Stimulated activated CD4-positive, alpha-beta T cell treated with anti-CD3 and anti-CD28 coated beads, Interleukin-4, amount 100 ng/mL, for 48 hours (primary cell): ENCODE measurements around the gene RNF126.
"Not testable (repeated sequence)": the region's sequence is repeated elsewhere in the genome, so short reads cannot be mapped to it uniquely, and the experiment has no call there.

Experiments
- DNase-seq, 2 donors: peaks; one replicate each; pipeline ENCODE4 v3.0.0-alpha.2; 2020; ENCODE audit warnings: low read depth in 2 of 2

RNF126 gene

GRCh38 chr19:646779-647565 is 16.0 kb downstream of the RNF126 start:
- DNase-seq, result no peak

DNA sequence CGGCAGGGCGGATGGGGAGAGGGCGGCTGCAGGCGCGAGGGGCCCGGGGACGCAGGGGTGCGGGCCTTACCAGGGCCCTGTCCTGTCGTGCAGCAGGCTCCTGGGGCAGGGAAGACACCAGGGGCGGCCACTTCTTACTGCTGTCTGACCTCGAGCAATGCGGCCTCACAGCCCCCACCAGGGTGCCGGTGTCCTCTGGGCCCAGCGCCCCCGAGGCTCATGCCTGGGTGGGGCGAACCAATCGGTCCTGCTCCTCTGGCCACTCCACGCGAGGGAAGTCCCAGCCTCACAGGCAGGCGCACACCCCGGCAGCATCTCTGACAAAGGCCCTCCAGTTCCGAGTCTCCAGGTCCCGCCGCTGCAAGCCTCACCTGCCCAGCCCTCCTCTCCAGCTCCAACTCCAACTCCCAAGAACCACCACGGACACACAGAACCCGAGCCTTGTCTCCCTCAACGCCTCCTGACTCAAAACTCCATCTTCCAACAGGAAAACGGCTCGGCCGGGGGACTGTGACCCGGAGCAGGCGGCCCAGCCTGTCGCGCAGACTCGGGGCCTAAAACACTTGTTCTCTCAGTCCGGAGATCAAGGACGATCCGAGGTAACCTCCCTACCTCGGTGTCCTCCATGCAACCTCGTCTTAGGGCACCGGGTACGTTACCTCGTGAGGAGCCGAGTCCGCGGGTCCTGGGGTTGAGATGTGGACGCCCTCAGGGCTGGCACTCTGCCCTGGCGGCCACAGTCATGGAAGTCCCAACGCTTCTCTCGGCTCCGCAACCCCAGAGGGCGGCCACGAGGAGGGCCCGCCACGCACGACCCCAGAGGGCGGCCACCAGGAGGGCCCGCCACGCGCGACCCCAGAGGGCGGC is 16.9 kb downstream of the RNF126 start:
- no peak for DNase-seq

DNA sequence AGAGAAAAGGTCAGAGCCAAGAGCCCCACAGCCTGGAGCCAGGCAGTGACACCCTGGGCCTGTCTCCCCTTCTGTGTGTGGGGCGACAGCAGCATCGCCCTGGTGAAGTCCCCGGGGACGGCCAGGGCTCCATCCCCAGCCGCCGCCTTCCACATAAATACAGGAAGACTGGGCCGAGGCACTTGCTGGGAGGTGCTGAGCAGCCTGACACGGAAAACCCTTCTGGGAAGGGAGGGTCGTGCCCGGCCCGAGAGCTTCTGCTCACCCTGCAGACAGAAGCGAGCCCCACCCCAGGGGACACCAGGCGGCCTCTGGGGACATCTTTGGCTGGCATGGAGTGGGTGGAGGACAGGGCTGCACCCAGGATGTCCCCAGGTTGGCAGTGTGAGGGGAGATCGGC is 18.2 kb downstream of the RNF126 start:
- no peak for DNase-seq

DNA sequence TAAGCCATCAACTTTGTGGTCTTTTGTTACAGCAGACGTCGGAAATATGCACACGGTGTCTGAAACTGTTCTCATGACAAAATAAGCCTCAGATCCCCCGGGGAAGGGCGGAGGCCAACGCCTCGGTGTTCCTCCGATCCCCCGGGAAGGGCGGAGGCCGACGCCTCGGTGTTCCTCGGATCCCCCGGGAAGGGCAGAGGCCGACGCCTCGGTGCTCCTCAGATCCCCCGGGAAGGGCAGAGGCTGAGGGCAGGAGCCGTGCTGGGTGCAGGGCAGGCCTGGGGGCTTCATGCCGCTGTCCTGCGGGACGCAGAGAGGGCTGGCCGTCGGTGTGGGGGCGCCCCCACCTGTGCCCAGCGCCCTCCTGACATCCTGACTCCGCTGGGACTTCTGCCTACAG is 18.7 kb downstream of the RNF126 start:
- no peak for DNase-seq

DNA sequence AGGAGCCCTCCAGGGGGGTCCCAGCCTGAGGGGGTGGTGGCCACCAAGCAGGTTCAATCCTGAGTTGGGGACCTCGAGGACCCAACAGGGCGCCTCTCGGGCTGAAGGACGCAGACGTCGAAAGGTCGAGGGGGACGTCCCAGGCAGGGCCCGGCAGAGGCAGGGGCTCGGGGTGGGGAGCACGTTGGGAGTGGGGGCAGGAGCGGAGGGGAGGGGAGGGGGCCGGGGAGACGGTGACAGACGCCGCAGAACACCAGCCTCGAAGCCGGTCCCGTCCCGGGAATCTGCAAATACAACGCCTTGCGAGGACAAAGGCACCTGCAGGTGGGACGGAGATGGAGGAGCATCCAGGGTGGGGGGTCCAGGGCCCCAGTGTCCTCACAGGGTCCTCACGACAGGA is 19.3 kb downstream of the RNF126 start:
- DNase-seq, result no peak

- no peak for DNase-seq
Measured at GRCh38 chr19:642767-643727, 20.0 kb downstream of the RNF126 start.

DNA sequence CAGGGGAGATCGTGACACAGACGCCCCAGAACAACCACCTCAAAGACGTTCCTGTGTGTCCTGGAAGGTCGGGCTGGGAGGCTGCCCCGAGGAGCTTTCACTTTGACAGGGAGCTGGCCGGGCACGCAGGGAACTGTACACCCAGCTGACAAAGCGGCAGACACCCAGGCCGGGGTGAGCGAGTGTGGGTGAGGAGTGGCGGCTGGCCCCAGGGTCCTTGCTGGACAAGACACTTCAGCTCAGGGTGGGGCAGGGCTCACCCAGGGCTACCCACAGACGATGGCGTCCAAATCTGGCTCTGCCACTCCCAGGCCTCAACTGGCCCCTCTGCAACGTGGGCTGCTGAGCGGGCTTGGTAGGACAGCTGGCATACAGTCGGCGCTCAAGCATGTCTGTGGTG is 21.3 kb downstream of the RNF126 start:
- no peak for DNase-seq

DNA sequence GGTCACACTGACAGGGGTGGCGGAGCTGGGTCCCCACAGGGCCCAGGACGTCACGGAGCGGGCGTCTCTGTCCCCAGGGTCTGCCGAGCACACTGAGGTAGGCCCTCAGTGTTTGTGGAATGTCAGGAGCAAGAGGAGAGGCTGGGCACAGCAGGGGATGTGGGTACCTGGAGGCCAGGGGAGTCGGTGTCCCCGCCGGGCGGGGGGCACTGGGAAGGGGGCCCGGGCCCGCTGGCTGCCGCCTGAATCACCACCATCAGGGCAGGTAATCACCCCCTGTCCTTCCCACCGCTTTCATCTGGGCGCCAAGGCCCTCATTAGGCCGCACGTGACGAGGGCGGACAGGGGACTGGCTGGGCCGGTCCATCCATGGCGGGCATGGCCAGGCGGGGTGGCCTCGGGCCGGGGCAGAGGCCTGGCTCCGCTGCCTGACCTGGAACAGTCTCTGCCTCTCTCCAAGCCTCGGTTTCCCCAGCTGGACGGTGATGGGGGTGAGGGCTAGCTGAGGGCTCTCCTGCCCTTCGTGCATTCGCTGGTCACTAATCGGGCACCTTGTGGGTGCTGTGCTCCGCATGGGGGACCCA is 22.3 kb downstream of the RNF126 start:
- no peak for DNase-seq

DNA sequence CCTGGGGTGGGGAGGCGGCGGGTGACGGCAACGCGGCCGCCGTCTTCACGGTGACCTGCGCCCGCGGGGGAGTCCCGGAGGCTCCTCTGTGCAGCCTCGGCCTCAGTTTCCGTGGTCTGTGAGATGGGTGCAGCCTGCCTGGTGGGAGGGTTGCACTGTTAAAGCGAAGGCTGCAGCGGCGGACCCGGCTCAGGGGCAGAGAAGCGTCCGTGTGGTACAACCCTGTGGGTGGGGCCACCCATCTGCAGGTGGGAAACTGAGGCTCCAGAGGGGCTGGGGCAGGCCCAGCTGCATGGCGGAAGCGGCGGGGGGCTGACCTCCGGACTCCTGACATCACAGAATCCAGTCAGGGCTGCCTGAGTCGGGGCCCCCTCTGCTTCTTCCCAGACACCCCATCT is 22.9 kb downstream of the RNF126 start:
- DNase-seq, result no peak

GRCh38 chr19:639253-640160 is 23.5 kb downstream of the RNF126 start, which contains the start of gene FGF22:
Gene FGF22, plus strand, starts transcription at chr19:639879. Its CDS starts 47 bp downstream, at chr19:639926.
- DNase-seq, result peak; percentile 96 to 99

DNA sequence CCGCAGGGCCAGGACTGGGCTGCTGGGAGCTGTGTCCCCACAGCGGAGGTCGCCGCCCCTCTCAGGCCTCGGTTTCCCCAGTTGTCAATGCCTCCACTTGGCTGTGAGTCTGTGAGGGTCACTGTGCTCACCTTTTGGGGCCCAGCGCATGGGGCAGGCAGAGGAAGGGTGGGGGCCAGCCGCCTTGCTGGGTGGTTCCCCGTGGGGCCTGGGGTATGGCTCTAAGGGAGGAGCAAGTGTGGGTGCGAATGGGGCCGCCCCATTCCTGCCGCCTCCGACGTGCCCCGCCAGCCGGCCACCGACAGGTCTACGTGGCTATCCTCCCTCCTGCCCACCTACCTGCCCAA is 24.1 kb downstream of the RNF126 start:
- no peak for DNase-seq

DNA sequence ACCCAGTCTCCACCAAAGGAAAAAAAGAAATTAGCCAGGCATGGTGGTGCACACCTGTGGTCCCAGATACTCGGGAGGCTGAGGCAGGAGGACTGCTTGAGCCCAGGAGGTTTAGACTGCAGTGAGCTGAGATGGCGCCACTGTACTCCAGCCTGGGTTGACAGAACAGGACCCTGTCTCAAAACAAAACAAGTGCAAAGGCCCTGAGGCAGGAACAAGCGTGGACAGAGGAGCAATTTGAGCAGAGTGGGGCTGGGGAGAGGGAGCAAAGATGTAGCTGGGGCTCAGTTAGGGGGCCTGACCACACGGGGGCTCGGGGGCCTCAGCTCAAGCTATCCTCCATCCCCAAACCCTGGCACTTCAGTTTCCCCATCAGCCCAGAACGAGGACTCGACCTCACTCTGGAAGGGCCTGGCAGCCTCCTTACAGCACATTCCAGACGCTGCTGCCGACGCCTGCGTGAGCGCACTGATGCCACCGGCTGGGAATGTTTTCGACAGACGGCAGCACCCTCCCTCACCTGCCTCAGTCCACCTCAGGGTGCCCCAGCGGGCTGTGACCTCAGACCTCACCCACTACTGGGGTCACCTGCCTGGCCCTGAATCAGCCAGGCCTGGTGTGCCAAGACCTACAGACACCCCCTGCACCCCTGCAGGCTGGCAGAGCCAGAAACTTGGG is 27.9 kb downstream of the RNF126 start:
- DNase-seq, result no peak

GRCh38 chr19:633786-634639 is 29.0 kb downstream of the RNF126 start:
- no peak for DNase-seq

DNA sequence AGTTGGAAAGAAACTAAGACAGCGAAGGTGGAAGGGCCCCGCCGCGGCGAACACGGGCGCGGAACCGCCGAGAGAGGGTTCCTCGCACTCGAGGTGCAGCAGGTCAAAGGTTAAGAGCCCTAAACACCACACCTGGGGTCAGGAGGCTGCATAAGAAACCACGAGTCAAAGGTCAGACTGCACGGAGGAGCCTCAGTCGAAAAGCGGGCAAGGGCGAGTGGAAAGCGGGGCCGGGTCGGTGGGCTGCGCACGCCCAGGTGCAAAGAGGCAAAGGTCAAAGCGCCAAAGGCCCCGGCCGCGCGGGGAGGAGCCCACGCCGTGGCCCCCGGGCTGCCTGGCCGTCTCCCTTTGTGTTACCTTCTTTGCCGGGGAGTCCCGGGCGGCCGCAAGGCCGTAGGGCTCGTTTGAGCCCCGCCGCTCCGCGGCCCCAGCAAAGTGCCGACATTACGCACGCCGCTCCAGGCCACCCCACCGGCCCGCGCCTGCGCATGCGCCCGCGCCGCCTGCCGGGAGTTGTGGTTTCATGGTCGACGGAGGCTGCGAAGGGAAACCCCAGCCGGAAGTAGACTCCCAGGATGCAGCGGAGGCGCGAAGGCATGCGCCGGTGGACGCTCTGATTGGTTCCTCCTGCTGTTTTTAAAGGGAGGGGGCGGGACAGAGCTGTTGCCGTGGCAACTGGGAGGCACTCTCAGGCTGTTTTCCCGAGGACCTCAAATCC is 29.8 kb downstream of the RNF126 start, which contains the start of gene POLRMT:
Gene POLRMT (minus strand): TSS at position 470 of the 718 bp plus-strand sequence. CDS start 25 bp downstream, at position 445.
- DNase-seq, result peak; percentile 90 to 95

DNA sequence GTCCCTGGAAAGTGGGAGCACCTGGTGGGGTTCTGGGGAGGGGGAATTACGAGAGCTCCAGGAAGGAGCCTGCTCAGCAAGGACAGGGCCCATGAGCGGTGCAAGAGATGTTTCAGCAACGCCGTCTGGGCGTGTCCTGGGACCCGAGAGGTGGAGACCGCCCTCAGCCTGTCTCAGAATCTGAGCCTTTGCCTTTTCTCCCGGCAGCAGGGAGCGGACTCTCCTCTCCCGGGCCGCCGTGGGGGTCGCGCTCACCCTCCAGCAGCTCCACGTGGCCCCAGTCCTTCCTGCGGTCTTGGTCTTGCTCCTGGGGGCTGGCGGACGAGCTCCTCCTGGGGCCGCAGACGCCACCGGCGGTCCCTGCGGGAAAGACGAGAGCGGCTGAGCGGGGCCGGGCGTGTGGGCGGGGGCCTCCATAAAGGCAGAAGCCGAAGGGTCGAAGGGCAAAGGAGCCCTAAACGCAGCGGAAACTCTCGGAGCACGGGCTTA is 30.4 kb downstream of the RNF126 start:
- peak; percentile 45 to 57 for DNase-seq

DNA sequence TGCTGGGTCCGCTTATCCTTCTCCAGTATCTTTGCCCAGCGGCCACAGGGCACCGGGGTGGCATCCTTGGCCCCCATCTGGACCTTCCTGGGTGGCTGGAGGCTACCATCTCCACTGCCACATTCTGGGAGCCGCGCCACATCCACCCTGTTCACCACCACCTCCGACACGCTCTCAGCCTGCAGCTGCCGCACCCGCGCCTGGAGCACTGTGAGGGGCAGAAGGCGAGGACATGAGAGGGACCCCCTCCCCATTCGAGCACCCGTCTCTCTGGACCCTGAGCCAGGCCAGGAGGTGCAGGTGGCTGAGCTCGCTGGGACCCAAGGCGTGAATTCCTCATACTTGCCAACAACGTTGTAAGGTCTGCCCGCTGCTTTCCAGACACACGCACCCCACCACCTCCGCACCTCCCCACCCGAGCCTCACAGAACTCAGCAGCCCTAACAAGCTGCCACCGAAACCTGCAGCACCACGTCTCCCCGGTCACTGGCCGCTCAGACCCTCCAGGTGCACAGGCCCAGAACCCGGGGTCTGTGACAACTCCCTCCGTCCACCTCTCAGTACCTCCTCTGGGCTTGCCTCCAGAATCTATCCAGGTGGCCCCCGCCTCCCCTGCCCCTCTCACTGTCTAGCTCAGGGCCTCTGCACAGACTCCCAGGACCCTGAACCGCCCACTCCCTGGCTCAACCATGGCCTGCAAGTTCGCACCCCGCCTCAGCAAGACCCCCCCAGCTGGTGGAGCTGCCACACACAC is 32.9 kb downstream of the RNF126 start:
- no peak for DNase-seq

- not testable (repeated sequence) for DNase-seq
Measured at GRCh38 chr19:629515-629914, 33.5 kb downstream of the RNF126 start.
